Body of pancreas (tissue), 4 donors: ENCODE data around the gene CARHSP1. TPM values are rescaled to one million over a fixed set of nuclear protein-coding genes. Genes with fewer than 3 reads are reported as not detected.
"Not testable (repeated sequence)": the region's sequence is repeated elsewhere in the genome, so short reads cannot be mapped to it uniquely, and the experiment has no call there.

ENCODE experiments used
- ATAC-seq: fragments of 150-250 bp; one replicate; pipeline ENCODE4 v1.9.1; 2016
- DNase-seq, 4 donors: peaks; one replicate each; pipeline ENCODE4 v3.0.0-alpha.2; 2019
- H3K27ac ChIP-seq, 4 donors: fragments of 200-600 bp; sonication (generic); 1 replicate in 3 of 4; 2 replicates in 1 of 4; pipeline versions ENCODE4 v1.5.1 to v1.6.1; 2016 to 2019; ENCODE audit warnings: mild to moderate bottlenecking in 1 of 4, mixed read lengths in 1 of 4, moderate library complexity in 1 of 4
- H3K27me3 ChIP-seq, 2 donors: fragments of 200-600 bp; sonication (generic); one replicate each; pipeline ENCODE4 v1.6.0; 2016; ENCODE audit warnings: mild to moderate bottlenecking in 1 of 2
- H3K36me3 ChIP-seq, 2 donors: fragments of 200-600 bp; sonication (generic); replicated peaks in 1 of 2; 2 replicates each; pipeline ENCODE4 v1.5.1; 2016; ENCODE audit warnings: low read depth in 2 of 2; ENCODE audit not compliant: insufficient read depth in 1 of 2
- H3K4me1 ChIP-seq: fragments of 200-600 bp; sonication (generic); one replicate; pipeline ENCODE4 v1.6.0; 2016
- H3K4me3 ChIP-seq, 2 donors: fragments of 200-600 bp; sonication (generic); 1 replicate in 1 of 2; 2 replicates in 1 of 2; pipeline ENCODE4 v1.5.1; 2016 to 2019
- H3K9me3 ChIP-seq, 3 donors: fragments of 200-600 bp; sonication (generic); 1 replicate in 2 of 3; 2 replicates in 1 of 3; pipeline ENCODE4 v1.5.1; 2016
- POLR2A ChIP-seq, 3 donors: fragments of 450-650 bp; IDR thresholded peaks; one replicate each; pipeline ENCODE4 v1.6.1; 2016; ENCODE audit warnings: antibody characterized with exemption in 3 of 3, mild to moderate bottlenecking in 2 of 3
- WGBS, 2 donors: methylation state at CpG; one replicate each; pipeline ENCODE4 v1.1.5; 2017; 5-methylcytosine and 5-hydroxymethylcytosine counted together
- intact Hi-C: fragments of 100-400 bp; cut with DNase I; formaldehyde crosslinking; loops from one replicate; pipeline ENCODE4 v1.15.1; 2023
- total RNA-seq, 2 donors: library from RNA; depleted of rRNA; stranded (reverse); fragments of >200 nt; gene quantifications; one replicate each; pipeline ENCODE4 v1.1.0, GENCODE V29; 2016
- TF ChIP-seq, protein P1 (sequence below), 7 experiments: fragments of 450-650 bp in 4 of 7; fragments of 200-600 bp in 3 of 7; sonication (generic) in 3 of 7; IDR thresholded peaks; one replicate each; pipeline ENCODE4 v1.5.1; 2016 to 2019; ENCODE audit warnings: antibody characterized with exemption in 7 of 7

The CARHSP1 gene
- total RNA-seq, 2 donors from 2014 or later, result 16.5 to 59.9 TPM

DNA sequence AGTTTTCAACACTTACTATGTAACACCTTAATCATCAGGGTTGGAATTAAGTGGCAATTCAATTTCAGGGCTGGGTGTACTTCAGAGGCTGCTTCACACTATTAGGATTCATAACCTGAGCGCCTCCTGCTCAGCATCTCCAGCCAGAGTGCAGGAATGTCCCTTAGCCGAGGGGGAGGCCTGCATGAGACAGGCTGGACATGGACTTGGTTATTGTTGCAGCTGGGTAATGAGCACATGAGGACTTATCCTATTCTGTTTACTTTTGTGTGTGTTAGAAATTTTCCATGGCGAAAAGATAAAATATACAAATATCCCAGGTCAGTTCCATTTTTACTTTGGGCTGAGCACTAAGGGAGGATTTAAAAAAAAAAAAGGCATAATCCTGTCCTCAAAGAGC is 60.8 kb downstream of the CARHSP1 start:
- no peak for ATAC-seq
- Histone ChIP-seq H3K9me3 (no peaks in the 10 kb centered on the region), H3K27ac (peak overlapping the region in 2 of 4 donors; percentile 13 to 35), H3K4me1 (peaks cover 20% of the 10 kb centered on the region), H3K36me3 (peaks cover 7 to 56% of the 10 kb centered on the region in 2 donors), H3K27me3 (no peaks in the 10 kb centered on the region), H3K4me3 (no peak overlapping the region)
- intact Hi-C loops, result loop anchor here (10.0 kb wide), 1 partner anchor 47 kb away; no protein-coding TSS in a partner anchor
- peak in 1 of 4 donors; percentile 33 for DNase-seq
- TF ChIP-seq, protein P1, sequence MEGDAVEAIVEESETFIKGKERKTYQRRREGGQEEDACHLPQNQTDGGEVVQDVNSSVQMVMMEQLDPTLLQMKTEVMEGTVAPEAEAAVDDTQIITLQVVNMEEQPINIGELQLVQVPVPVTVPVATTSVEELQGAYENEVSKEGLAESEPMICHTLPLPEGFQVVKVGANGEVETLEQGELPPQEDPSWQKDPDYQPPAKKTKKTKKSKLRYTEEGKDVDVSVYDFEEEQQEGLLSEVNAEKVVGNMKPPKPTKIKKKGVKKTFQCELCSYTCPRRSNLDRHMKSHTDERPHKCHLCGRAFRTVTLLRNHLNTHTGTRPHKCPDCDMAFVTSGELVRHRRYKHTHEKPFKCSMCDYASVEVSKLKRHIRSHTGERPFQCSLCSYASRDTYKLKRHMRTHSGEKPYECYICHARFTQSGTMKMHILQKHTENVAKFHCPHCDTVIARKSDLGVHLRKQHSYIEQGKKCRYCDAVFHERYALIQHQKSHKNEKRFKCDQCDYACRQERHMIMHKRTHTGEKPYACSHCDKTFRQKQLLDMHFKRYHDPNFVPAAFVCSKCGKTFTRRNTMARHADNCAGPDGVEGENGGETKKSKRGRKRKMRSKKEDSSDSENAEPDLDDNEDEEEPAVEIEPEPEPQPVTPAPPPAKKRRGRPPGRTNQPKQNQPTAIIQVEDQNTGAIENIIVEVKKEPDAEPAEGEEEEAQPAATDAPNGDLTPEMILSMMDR (IDR thresholded peaks at IDR 0.05), result no peak
- no peak for TF ChIP-seq POLR2A (IDR thresholded peaks at IDR 0.05)
- 46 to 58% methylated on average over 3 of the region's 3 CpGs for WGBS, 2 donors

DNA sequence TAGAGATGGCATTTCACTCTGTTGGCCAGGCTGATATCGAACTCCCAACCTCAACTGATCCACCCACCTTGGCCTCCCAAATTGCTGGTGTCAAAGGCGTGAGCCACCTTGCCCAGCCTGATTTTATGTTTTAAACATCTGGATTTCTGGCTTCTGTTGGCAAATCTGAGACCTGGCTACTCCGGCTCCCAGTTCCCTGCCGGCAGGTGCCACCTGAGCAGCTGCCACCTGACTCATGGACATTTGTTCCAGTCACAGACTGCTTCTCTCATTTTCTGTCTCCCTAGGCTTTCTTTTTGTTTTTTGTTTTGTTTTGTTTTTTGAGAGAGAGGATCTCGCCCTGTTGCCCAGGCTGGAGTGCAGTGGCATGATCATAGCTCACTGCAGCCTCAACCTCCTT is 61.6 kb downstream of the CARHSP1 start:
- peak in 3 of 4 donors; percentile 17 to 37 (median 22) for DNase-seq
- no peaks in the 10 kb centered on the region for H3K9me3 ChIP-seq
- no peak overlapping the region for H3K4me3 ChIP-seq
- H3K36me3 ChIP-seq, result peaks cover 5 to 54% of the 10 kb centered on the region in 2 donors
- 60 to 69% methylated on average over 5 of the region's 5 CpGs for WGBS, 2 donors
- no peak for ATAC-seq
- H3K27me3 ChIP-seq, result no peaks in the 10 kb centered on the region
- peak overlapping the region in 2 of 4 donors; percentile 13 to 62 for H3K27ac ChIP-seq
- no peak for TF ChIP-seq POLR2A (IDR thresholded peaks at IDR 0.05)
- TF ChIP-seq, protein P1 (IDR thresholded peaks at IDR 0.05), result no peak
- peaks cover 20% of the 10 kb centered on the region for H3K4me1 ChIP-seq
- intact Hi-C loops, result loop anchor here (10.0 kb wide), 1 partner anchor 48 kb away; no protein-coding TSS in a partner anchor

DNA sequence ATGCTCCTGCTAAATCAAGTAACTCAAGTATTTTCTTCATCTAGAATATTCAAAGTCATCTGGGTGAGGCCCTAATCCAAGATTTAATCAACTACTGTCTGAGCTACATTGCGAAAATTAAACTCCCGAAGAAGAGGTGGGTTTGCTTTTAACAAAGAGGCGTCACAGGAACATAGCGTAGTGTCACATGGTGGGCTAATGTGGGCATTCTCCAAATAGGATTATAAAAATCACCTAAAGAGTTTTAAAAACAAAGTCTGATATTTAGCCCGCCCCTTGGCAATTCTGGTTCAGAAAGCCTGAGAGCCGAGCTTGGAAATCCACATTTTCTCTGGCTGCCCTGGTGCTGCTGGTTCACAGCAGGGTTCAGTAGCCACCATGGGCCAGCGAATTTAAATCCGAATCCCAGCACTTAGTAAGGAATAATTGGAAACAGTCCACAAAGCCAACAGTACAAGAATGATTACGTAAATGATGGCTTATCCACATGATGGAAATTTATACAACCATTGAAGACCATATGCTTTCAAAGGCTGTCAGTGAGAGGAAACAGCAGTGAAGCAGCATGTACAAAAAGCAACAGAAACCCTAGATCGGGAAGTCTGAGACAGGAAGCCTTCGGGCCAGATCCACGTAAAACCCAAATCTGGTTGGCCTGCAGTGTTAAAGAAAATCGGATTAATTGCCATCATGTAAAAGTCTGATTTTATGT is 62.4 kb downstream of the CARHSP1 start:
- ATAC-seq (peak; percentile 24), DNase-seq (no peak)
- Histone ChIP-seq H3K4me1 (peaks cover 27% of the 10 kb centered on the region), H3K4me3 (no peak overlapping the region), H3K27ac (peak overlapping the region in 1 of 4 donors; percentile 62), H3K9me3 (no peaks in the 10 kb centered on the region), H3K36me3 (peaks cover 5 to 49% of the 10 kb centered on the region in 2 donors), H3K27me3 (no peaks in the 10 kb centered on the region)
- intact Hi-C loops, result loop anchor here (10.0 kb wide), 1 partner anchor 48 kb away; no protein-coding TSS in a partner anchor
- 66 to 77% methylated on average over 13 of the region's 13 CpGs for WGBS, 2 donors
- no peak for TF ChIP-seq POLR2A (IDR thresholded peaks at IDR 0.05)
- TF ChIP-seq, protein P1 (IDR thresholded peaks at IDR 0.05), result no peak

DNA sequence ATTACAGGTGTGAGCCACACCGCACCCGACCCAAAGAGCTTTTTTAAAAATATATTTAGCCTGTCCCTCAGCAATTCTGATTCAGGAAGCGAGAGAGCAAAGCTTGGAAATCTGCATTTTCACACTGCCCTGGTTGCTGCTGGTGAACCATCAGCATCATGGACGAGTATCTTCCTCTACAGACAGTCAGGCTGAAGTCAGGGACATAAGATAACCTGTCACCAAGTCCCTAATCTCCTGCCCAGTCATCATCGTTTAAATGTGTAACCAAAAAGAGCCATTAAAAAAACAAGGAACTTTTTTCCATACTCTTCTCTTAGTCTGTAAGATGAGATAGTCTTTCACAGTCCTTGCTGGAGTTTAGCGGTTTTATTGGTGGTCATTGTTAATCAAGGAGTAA is 64.5 kb downstream of the CARHSP1 start:
- Histone ChIP-seq H3K4me1 (peaks cover 46% of the 10 kb centered on the region), H3K9me3 (no peaks in the 10 kb centered on the region), H3K4me3 (no peak overlapping the region), H3K36me3 (peaks cover 0 to 40% of the 10 kb centered on the region in 2 donors), H3K27me3 (no peaks in the 10 kb centered on the region), H3K27ac (no peak overlapping the region)
- DNase-seq (no peak), ATAC-seq (no peak)
- intact Hi-C loops, result loop anchor here (10.0 kb wide), 1 partner anchor 50 kb away; no protein-coding TSS in a partner anchor
- no peak for TF ChIP-seq POLR2A (IDR thresholded peaks at IDR 0.05)
- TF ChIP-seq, protein P1 (IDR thresholded peaks at IDR 0.05), result no peak
- WGBS, 2 donors, result 75 to 82% methylated on average over 6 of the region's 6 CpGs

DNA sequence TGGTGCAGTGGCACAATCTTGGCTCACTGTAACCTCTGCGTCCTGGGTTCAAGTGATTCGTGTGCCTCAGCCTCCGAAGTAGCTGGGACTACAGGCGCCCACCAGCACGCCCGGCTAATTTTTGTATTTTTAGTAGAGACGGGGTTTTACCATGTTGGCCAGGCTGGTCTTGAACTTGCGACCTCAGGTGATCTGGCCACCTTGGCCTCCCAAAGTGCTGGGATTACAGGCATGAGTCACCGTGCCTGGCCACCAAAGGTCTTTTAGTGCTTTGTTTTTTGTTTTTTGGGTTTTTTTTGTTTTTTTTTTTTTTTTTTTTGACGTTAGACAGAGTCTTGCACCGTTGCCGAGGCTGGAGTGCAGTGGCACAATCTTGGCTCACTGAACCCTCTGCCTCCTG is 65.1 kb downstream of the CARHSP1 start:
- not testable (repeated sequence) for DNase-seq, ATAC-seq, H3K27ac ChIP-seq, H3K9me3 ChIP-seq, H3K27me3 ChIP-seq, H3K4me3 ChIP-seq
- WGBS, 2 donors, result 88 to 93% methylated on average over 12 of the region's 12 CpGs
- Histone ChIP-seq H3K4me1 (peaks cover 50% of the 10 kb centered on the region), H3K36me3 (peaks cover 0 to 37% of the 10 kb centered on the region in 2 donors)
- intact Hi-C loops, result loop anchor here (10.0 kb wide), 1 partner anchor 51 kb away; no protein-coding TSS in a partner anchor

Other genes with a start within 250 kb of the CARHSP1 start
- 10 to 100 TPM; 18.9 to 47.5 TPM for gene METTL22, start 247.3 kb downstream of the CARHSP1 start, total RNA-seq
- gene ABAT, start 194.4 kb downstream of the CARHSP1 start, total RNA-seq, result 10 to 100 TPM; 27.0 to 40.2 TPM
- gene TMEM186, start 71.4 kb downstream of the CARHSP1 start, total RNA-seq, result 1 to 10 TPM in 1 of 2 donors, under 1 TPM in 1; 0.99 to 3.6 TPM
- 100 to 1,000 TPM in 1 of 2 donors, 10 to 100 TPM in 1; 34.8 to 127 TPM for gene PMM2, start 71.2 kb downstream of the CARHSP1 start, total RNA-seq
- gene LITAFD, start 13.3 kb upstream of the CARHSP1 start, total RNA-seq, result not detected
- gene USP7, start 94.9 kb upstream of the CARHSP1 start, total RNA-seq, result 10 to 100 TPM; 36.1 to 38.2 TPM
- gene HAPSTR1, start 222.6 kb upstream of the CARHSP1 start, total RNA-seq, result 10 to 100 TPM; 31.9 to 32.6 TPM